ENCODE results near the gene CMSS1. TPM values are rescaled to one million over a fixed set of nuclear protein-coding genes. Genes with fewer than 3 reads are reported as not detected.

The CMSS1 gene
- total RNA-seq, 4 donors from 2014 or later = 11.2 to 16.3 (median 14.1) TPM

- DNase-seq (ENCODE audit: extremely low spot score) = no peak
- peak overlapping the region in 1 of 4 donors; percentile 57 for H3K27ac ChIP-seq (replicated peaks in 1 of 4)
- H3K36me3 ChIP-seq = no peaks in the 10 kb centered on the region
- H3K9me3 ChIP-seq = no peaks in the 10 kb centered on the region
- H3K27me3 ChIP-seq = no peaks in the 10 kb centered on the region
- 95% methylated on average over 8 of the region's 8 CpGs for WGBS
- no peak overlapping the region for H3K4me3 ChIP-seq
- TF ChIP-seq POLR2A (IDR thresholded peaks at IDR 0.05; ENCODE audit: low read depth) = no peak
- H3K4me1 ChIP-seq = peaks cover 20 to 38% (median 34%) of the 10 kb centered on the region in 4 donors
- intact Hi-C loops (cut with DNase I) = no loop called here
Measured at GRCh38 chr3:100001526-100002270, 184.0 kb downstream of the CMSS1 start.

- peak overlapping the region; percentile 18 to 61 (median 54) for H3K27ac ChIP-seq (replicated peaks in 1 of 4)
- intact Hi-C loops (cut with DNase I) = no loop called here
Measured at GRCh38 chr3:100002599-100003350, 185.1 kb downstream of the CMSS1 start.

GRCh38 chr3:100003609-100004503 lies 186.2 kb downstream of the CMSS1 start:
- Histone ChIP-seq H3K4me1 (peaks cover 30 to 54% (median 50%) of the 10 kb centered on the region in 4 donors), H3K36me3 (no peaks in the 10 kb centered on the region), H3K27me3 (no peaks in the 10 kb centered on the region), H3K27ac (replicated peaks in 1 of 4) (peak overlapping the region; percentile 18 to 61 (median 54)), H3K4me3 (no peak overlapping the region), H3K9me3 (no peaks in the 10 kb centered on the region)
- TF ChIP-seq CTCF (IDR thresholded peaks at IDR 0.05) (no peak), POLR2A (IDR thresholded peaks at IDR 0.05; ENCODE audit: low read depth) (no peak), EP300 (IDR thresholded peaks at IDR 0.05) (no peak), POLR2AphosphoS5 (IDR thresholded peaks at IDR 0.05) (no peak)
- WGBS = 96% methylated on average over 4 of the region's 4 CpGs
- no peak for DNase-seq (ENCODE audit: extremely low spot score)
- intact Hi-C loops (cut with DNase I) = no loop called here

More at GRCh38 chr3:100002599-100003350, 185.1 kb downstream of the CMSS1 start:
- H3K4me1 ChIP-seq = peaks cover 29 to 47% (median 43%) of the 10 kb centered on the region in 4 donors
- no peaks in the 10 kb centered on the region for H3K36me3 ChIP-seq
- DNase-seq (ENCODE audit: extremely low spot score) = no peak
- TF ChIP-seq POLR2AphosphoS5 (IDR thresholded peaks at IDR 0.05) = peak in 1 of 2 donors; percentile 67
- no peak for TF ChIP-seq CTCF (IDR thresholded peaks at IDR 0.05)
- no peak for TF ChIP-seq POLR2A (IDR thresholded peaks at IDR 0.05; ENCODE audit: low read depth)
- TF ChIP-seq EP300 (IDR thresholded peaks at IDR 0.05) = no peak
- no peaks in the 10 kb centered on the region for H3K9me3 ChIP-seq
- no peaks in the 10 kb centered on the region for H3K27me3 ChIP-seq
- no peak overlapping the region for H3K4me3 ChIP-seq
- WGBS = 34% methylated on average over 4 of the region's 4 CpGs

- Histone ChIP-seq H3K4me3 (no peak overlapping the region), H3K36me3 (no peaks in the 10 kb centered on the region), H3K27me3 (no peaks in the 10 kb centered on the region), H3K27ac (replicated peaks in 1 of 4) (peak overlapping the region; percentile 13 to 56 (median 36)), H3K4me1 (peaks cover 36 to 54% (median 51%) of the 10 kb centered on the region in 4 donors), H3K9me3 (no peaks in the 10 kb centered on the region)
- TF ChIP-seq POLR2A (IDR thresholded peaks at IDR 0.05; ENCODE audit: low read depth) = no peak
- no peak for DNase-seq (ENCODE audit: extremely low spot score)
- 75% methylated on average over 1 of the region's 1 CpG for WGBS
- intact Hi-C loops (cut with DNase I) = no loop called here
Measured at GRCh38 chr3:100004931-100005330, 187.3 kb downstream of the CMSS1 start.

GRCh38 chr3:100005665-100006393 lies 188.2 kb downstream of the CMSS1 start:
- peaks cover 39 to 60% (median 51%) of the 10 kb centered on the region in 4 donors for H3K4me1 ChIP-seq
- intact Hi-C loops (cut with DNase I) = no loop called here
- H3K9me3 ChIP-seq = no peaks in the 10 kb centered on the region
- H3K36me3 ChIP-seq = no peaks in the 10 kb centered on the region
- DNase-seq (ENCODE audit: extremely low spot score) = peak; percentile 8
- H3K27ac ChIP-seq (replicated peaks in 1 of 4) = peak overlapping the region; percentile 32 to 56 (median 41)
- H3K4me3 ChIP-seq = no peak overlapping the region
- 75% methylated on average over 2 of the region's 2 CpGs for WGBS
- TF ChIP-seq POLR2AphosphoS5 (IDR thresholded peaks at IDR 0.05) (no peak), CTCF (IDR thresholded peaks at IDR 0.05) (no peak), POLR2A (IDR thresholded peaks at IDR 0.05; ENCODE audit: low read depth) (no peak), EP300 (IDR thresholded peaks at IDR 0.05) (no peak)
- no peaks in the 10 kb centered on the region for H3K27me3 ChIP-seq

Measured in esophagus muscularis mucosa (tissue), 4 donors.